ENCODE data around the gene GNG12. TPM values are rescaled to one million over a fixed set of nuclear protein-coding genes. Genes with fewer than 3 reads are reported as not detected.

GNG12 gene
- total and polyA plus RNA-seq, 11 donors = 7.7 to 80.2 (median 44.6) TPM

- Histone ChIP-seq H3K4me3 (peak overlapping the region in 11 of 12 donors; percentile 64 to 97 (median 85)), H3K4me1 (peaks cover 6 to 54% (median 30%) of the 10 kb centered on the region in 12 donors), H3K27me3 (no peaks in the 10 kb centered on the region), H3K27ac (peak overlapping the region; percentile 94 to 99 (median 98)), H3K36me3 (peaks cover 0 to 43% (median 28%) of the 10 kb centered on the region in 9 donors), H3K9me3 (no peaks in the 10 kb centered on the region)
- ATAC-seq (no peak), DNase-seq (no peak)
- TF ChIP-seq CTCF (IDR thresholded peaks at IDR 0.05) (no peak), POLR2A (IDR thresholded peaks at IDR 0.05) (no peak)
- WGBS, 4 donors = 27 to 34% (median 32%) methylated on average over 3 of the region's 3 CpGs
- intact Hi-C loops (cut with DNase I) = loop anchor here (2.0 to 10.0 kb wide), 18 partner anchors 35 to 255 kb away; partner anchors contain the start of genes GNG12 (in 4 of the 10) and SERBP1 (in 1 of the 10)
Measured at GRCh38 chr1:67687198-67687545, 146.1 kb downstream of the GNG12 start.

- ATAC-seq = peak; percentile 47 to 82 (median 78)
- Histone ChIP-seq H3K27ac (peak overlapping the region; percentile 94 to 99 (median 98)), H3K4me1 (peaks cover 6 to 54% (median 30%) of the 10 kb centered on the region in 12 donors), H3K9me3 (no peaks in the 10 kb centered on the region), H3K4me3 (peak overlapping the region; percentile 64 to 97 (median 84)), H3K36me3 (peaks cover 0 to 43% (median 28%) of the 10 kb centered on the region in 9 donors), H3K27me3 (no peaks in the 10 kb centered on the region)
- WGBS, 4 donors = 0 to 1% (median 1%) methylated on average over 6 to 43 of the region's 43 CpGs
- intact Hi-C loops (cut with DNase I) = loop anchor here (1.0 to 10.0 kb wide), 19 partner anchors 36 to 254 kb away; partner anchors contain the start of genes GNG12 (in 4 of the 10) and SERBP1 (in 1 of the 10)
- peak; percentile 81 to 91 (median 85) for DNase-seq
- TF ChIP-seq POLR2A (IDR thresholded peaks at IDR 0.05) (peak in 1 of 2 donors; percentile 61), CTCF (IDR thresholded peaks at IDR 0.05) (peak in 4 of 12 donors; percentile 6 to 30 (median 24))
Measured at GRCh38 chr1:67686267-67687197, 146.7 kb downstream of the GNG12 start.

- peak overlapping the region; percentile 94 to 99 (median 98) for H3K27ac ChIP-seq
- intact Hi-C loops (cut with DNase I) = loop anchor here (1.0 to 10.0 kb wide), 24 partner anchors 37 to 253 kb away; partner anchors contain the start of genes GNG12 (in 4 of the 10) and SERBP1 (in 1 of the 10)
- peak in 3 of 4 donors; percentile 3 to 31 (median 27) for ATAC-seq
- 0 to 1% (median 0%) methylated on average over 12 to 65 of the region's 65 CpGs for WGBS, 4 donors
- TF ChIP-seq POLR2A (IDR thresholded peaks at IDR 0.05) = no peak
- TF ChIP-seq CTCF (IDR thresholded peaks at IDR 0.05) = no peak
- peak; percentile 47 to 80 (median 61) for DNase-seq
- H3K27me3 ChIP-seq = no peaks in the 10 kb centered on the region
- H3K36me3 ChIP-seq = peaks cover 0 to 37% (median 28%) of the 10 kb centered on the region in 9 donors
- H3K4me3 ChIP-seq = peak overlapping the region; percentile 64 to 97 (median 84)
- H3K4me1 ChIP-seq = peaks cover 6 to 54% (median 30%) of the 10 kb centered on the region in 12 donors
- no peaks in the 10 kb centered on the region for H3K9me3 ChIP-seq
Measured at GRCh38 chr1:67685558-67686266, 147.6 kb downstream of the GNG12 start.

Measured in heart left ventricle (tissue), 16 donors.